Caco-2 (cell line): ENCODE measurements around the gene RIN3. TPM values are rescaled to one million over a fixed set of nuclear protein-coding genes. Genes with fewer than 3 reads are reported as not detected.
A peak's percentile ranks its signal among the peaks of the same experiment; 100 is the strongest.

Experiments used
- BruUV-seq: library from RNA; stranded (reverse); fragments of 400-500 nt; replicated peaks from 2 replicates; lab custom pipeline; 2021; lab: Mats Ljungman, UMichigan
- CTCF ChIA-PET: fragments of 300-600 bp; sonication (Branson Sonifier 250); formaldehyde crosslinking; loops from one replicate; lab custom pipeline; 2022; ENCODE audit warnings: antibody characterized with exemption; lab: Charles Lee
- POLR2A ChIA-PET: fragments of 300-600 bp; sonication (Branson Sonifier 250); formaldehyde crosslinking; loops from one replicate; lab custom pipeline; 2022; ENCODE audit warnings: antibody characterized with exemption; lab: Charles Lee
- DNase-seq, 2 experiments: peaks; one replicate each; pipeline versions ENCODE4 v3.0.0 to v3.0.0-alpha.2; 2020 to 2022
- H3K27me3 ChIP-seq: replicated peaks from 2 replicates; pipeline ENCODE4 v1.6.0; 2011; ENCODE audit warnings: low read length; ENCODE audit not compliant: control insufficient read depth, insufficient read depth
- H3K36me3 ChIP-seq: 2 replicates; pipeline ENCODE4 v1.5.1; 2011; ENCODE audit warnings: low read length; ENCODE audit not compliant: control insufficient read depth, insufficient read depth
- H3K4me1 ChIP-seq: fragments of 250-450 bp; sonication (Bioruptor Pico); 2 replicates; pipeline ENCODE4 v1.5.1; 2020; ENCODE audit warnings: mild to moderate bottlenecking
- H3K4me3 ChIP-seq: 2 replicates; pipeline ENCODE4 v1.5.1; 2011; ENCODE audit warnings: low read depth, mild to moderate bottlenecking, control low read depth, low read length
- H3K9me3 ChIP-seq: fragments of 250-450 bp; sonication (Bioruptor Pico); 2 replicates; pipeline ENCODE4 v1.5.1; 2020; ENCODE audit warnings: mild to moderate bottlenecking, moderate library complexity
- H3K27ac Mint-ChIP-seq: one replicate; pipeline ENCODE4 v1.8.0; 2022; ENCODE audit warnings: mixed read lengths; ENCODE audit not compliant: unreplicated experiment
- H3K27me3 Mint-ChIP-seq: one replicate; pipeline ENCODE4 v1.8.0; 2022; ENCODE audit warnings: mixed read lengths; ENCODE audit not compliant: insufficient read depth, unreplicated experiment
- H3K36me3 Mint-ChIP-seq: one replicate; pipeline ENCODE4 v1.8.0; 2022; ENCODE audit warnings: mild to moderate bottlenecking, mixed read lengths; ENCODE audit not compliant: insufficient read depth, unreplicated experiment
- H3K4me1 Mint-ChIP-seq: one replicate; pipeline ENCODE4 v1.8.0; 2022; ENCODE audit warnings: low read depth, mixed read lengths; ENCODE audit not compliant: unreplicated experiment
- H3K4me3 Mint-ChIP-seq: one replicate; pipeline ENCODE4 v1.8.0; 2022; ENCODE audit warnings: mild to moderate bottlenecking, moderate library complexity, mixed read lengths; ENCODE audit not compliant: unreplicated experiment
- H3K9me3 Mint-ChIP-seq: one replicate; pipeline ENCODE4 v1.8.0; 2022; ENCODE audit warnings: mixed read lengths; ENCODE audit not compliant: unreplicated experiment
- CTCF ChIP-seq, 2 experiments: fragments of 200-600 bp in 1 of 2; IDR thresholded peaks; 1 replicate in 1 of 2; 2 replicates in 1 of 2; pipeline versions ENCODE4 v1.5.1 to v1.8.0; 2011 to 2022; ENCODE audit warnings: antibody characterized with exemption in 1 of 2, control low read depth in 1 of 2, inconsistent platforms in 1 of 2, low read depth in 1 of 2, low read length in 1 of 2, mild to moderate bottlenecking in 1 of 2, moderate library complexity in 1 of 2; ENCODE audit not compliant: insufficient read depth in 1 of 2, severe bottlenecking in 1 of 2, unreplicated experiment in 1 of 2
- intact Hi-C: fragments of 100-400 bp; cut with micrococcal nuclease; formaldehyde crosslinking; loops from one replicate; pipeline ENCODE4 v1.10.0; 2022; ENCODE audit not compliant: unreplicated experiment
- total RNA-seq: library from RNA; stranded (reverse); gene quantifications from 2 replicates; pipeline ENCODE4 v1.2.3, GENCODE V29; 2022

The RIN3 gene
- total RNA-seq, 1 experiment from 2014 or later: 20.7 TPM

- no peaks in the 10 kb centered on the region for H3K9me3 ChIP-seq
- peaks cover 3% of the 10 kb centered on the region; the same call in 1 of the 2 replicates for H3K4me1 ChIP-seq
- CTCF ChIA-PET: no interaction called here
- no peak for DNase-seq
- BruUV-seq: no TSS peak
- POLR2A ChIA-PET: no interaction called here
- H3K27me3 ChIP-seq: no peaks in the 10 kb centered on the region
- Mint-ChIP-seq H3K4me3 (no peak overlapping the region), H3K27ac (no peak overlapping the region), H3K9me3 (no peaks in the 10 kb centered on the region), H3K36me3 (no peaks in the 10 kb centered on the region), H3K27me3 (no peaks in the 10 kb centered on the region), H3K4me1 (peaks cover 5% of the 10 kb centered on the region)
- intact Hi-C loops: no loop called here
- no peak for TF ChIP-seq CTCF (IDR thresholded peaks at IDR 0.05; ENCODE audit: insufficient read depth in 1 of 2, low read depth in 1 of 2, low read length in 1 of 2, severe bottlenecking in 1 of 2, unreplicated experiment in 1 of 2)
- no peaks in the 10 kb centered on the region for H3K36me3 ChIP-seq
- H3K4me3 ChIP-seq: no peak overlapping the region
Observed at GRCh38 chr14:92552066-92552465, 38.5 kb downstream of the RIN3 start.

GRCh38 chr14:92553438-92553837 lies 39.9 kb downstream of the RIN3 start:
- DNase-seq: no peak

GRCh38 chr14:92555465-92556111 lies 42.0 kb downstream of the RIN3 start:
- no TSS peak for BruUV-seq
- H3K27ac Mint-ChIP-seq: no peak overlapping the region
- no peaks in the 10 kb centered on the region for H3K27me3 Mint-ChIP-seq
- intact Hi-C loops: no loop called here
- CTCF ChIA-PET: no interaction called here
- H3K36me3 Mint-ChIP-seq: no peaks in the 10 kb centered on the region
- Histone ChIP-seq H3K4me1 (peaks cover 5% of the 10 kb centered on the region; the same call in 1 of the 2 replicates), H3K36me3 (no peaks in the 10 kb centered on the region), H3K4me3 (no peak overlapping the region), H3K27me3 (no peaks in the 10 kb centered on the region), H3K9me3 (no peaks in the 10 kb centered on the region)
- no peak for TF ChIP-seq CTCF (IDR thresholded peaks at IDR 0.05; ENCODE audit: insufficient read depth in 1 of 2, low read depth in 1 of 2, low read length in 1 of 2, severe bottlenecking in 1 of 2, unreplicated experiment in 1 of 2)
- POLR2A ChIA-PET: no interaction called here
- H3K9me3 Mint-ChIP-seq: no peaks in the 10 kb centered on the region
- DNase-seq: no peak
- H3K4me3 Mint-ChIP-seq: no peak overlapping the region
- H3K4me1 Mint-ChIP-seq: peaks cover 10% of the 10 kb centered on the region

More at GRCh38 chr14:92553438-92553837, 39.9 kb downstream of the RIN3 start:
- no peaks in the 10 kb centered on the region for H3K9me3 ChIP-seq
- ChIA-PET CTCF (no interaction called here), POLR2A (no interaction called here)
- no peaks in the 10 kb centered on the region for H3K27me3 ChIP-seq
- no TSS peak for BruUV-seq
- Mint-ChIP-seq H3K4me3 (no peak overlapping the region), H3K4me1 (peaks cover 10% of the 10 kb centered on the region), H3K9me3 (no peaks in the 10 kb centered on the region), H3K27me3 (no peaks in the 10 kb centered on the region), H3K36me3 (no peaks in the 10 kb centered on the region), H3K27ac (no peak overlapping the region)
- peaks cover 5% of the 10 kb centered on the region; the same call in 1 of the 2 replicates for H3K4me1 ChIP-seq
- intact Hi-C loops: no loop called here
- no peaks in the 10 kb centered on the region for H3K36me3 ChIP-seq
- peak in 1 of 2 experiments; percentile 15 for TF ChIP-seq CTCF (IDR thresholded peaks at IDR 0.05; ENCODE audit: insufficient read depth in 1 of 2, low read depth in 1 of 2, low read length in 1 of 2, severe bottlenecking in 1 of 2, unreplicated experiment in 1 of 2)
- no peak overlapping the region for H3K4me3 ChIP-seq
